K562 (cell line): ENCODE measurements around the gene IRGQ.

Experiments
- BRCA1 ChIP-seq, 2 experiments: fragments of 450-650 bp in 1 of 2; sonication (generic) in 1 of 2; formaldehyde crosslinking in 1 of 2; IDR thresholded peaks; 2 replicates each; pipeline versions ENCODE4 v1.5.0 to v1.6.1; 2017 to 2020; ENCODE audit warnings: mild to moderate bottlenecking in 1 of 2, missing genetic modification reagents in 1 of 2
- ELK1 ChIP-seq: sonication (generic); formaldehyde crosslinking; IDR thresholded peaks from 2 replicates; pipeline ENCODE4 v1.8.1; 2022; ENCODE audit warnings: missing genetic modification reagents
- FOXJ3 ChIP-seq: sonication (generic); formaldehyde crosslinking; IDR thresholded peaks from 2 replicates; pipeline ENCODE4 v1.4.0; 2020; ENCODE audit warnings: mild to moderate bottlenecking, missing genetic modification reagents
- RAD21 ChIP-seq, 2 experiments: fragments of 250-450 bp in 1 of 2; fragments of 450-650 bp in 1 of 2; sonication (Bioruptor Pico) in 1 of 2; formaldehyde crosslinking in 1 of 2; IDR thresholded peaks in 1 of 2; conservative IDR thresholded peaks in 1 of 2; 2 replicates each; pipeline versions ENCODE4 v1.4.0 to v1.8.0; 2020 to 2022; ENCODE audit warnings: mild to moderate bottlenecking in 2 of 2, moderate library complexity in 1 of 2
- SIRT6 ChIP-seq: IDR thresholded peaks from one replicate; pipeline ENCODE4 v1.6.1; 2012; ENCODE audit warnings: low read depth, mild to moderate bottlenecking, control low read depth, inconsistent platforms, low read length, moderate library complexity
- ZFP91 ChIP-seq: sonication (generic); formaldehyde crosslinking; IDR thresholded peaks from 2 replicates; pipeline ENCODE4 v1.8.0; 2022; ENCODE audit warnings: mild to moderate bottlenecking, missing genetic modification reagents
- ZNF445 ChIP-seq: fragments of 250-450 bp; sonication (Bioruptor Pico); IDR thresholded peaks from 2 replicates; pipeline ENCODE4 v1.4.0; 2020; ENCODE audit warnings: low read depth, mild to moderate bottlenecking, moderate library complexity
- ZNF644 ChIP-seq: fragments of 200-800 bp; sonication (Bioruptor generic); IDR thresholded peaks from 2 replicates; pipeline ENCODE4 v1.6.1; 2016; ENCODE audit warnings: low read depth, missing genetic modification characterization, missing compliant biosample characterization
- TF ChIP-seq, protein P1 (sequence below): sonication (generic); formaldehyde crosslinking; IDR thresholded peaks from 2 replicates; pipeline ENCODE4 v1.9.0; 2022; ENCODE audit warnings: mild to moderate bottlenecking, missing genetic modification reagents
- TF ChIP-seq, protein P2 (sequence below): fragments of 250-450 bp; sonication (Bioruptor Pico); IDR thresholded peaks from 2 replicates; pipeline ENCODE4 v1.5.0; 2021

DNA sequence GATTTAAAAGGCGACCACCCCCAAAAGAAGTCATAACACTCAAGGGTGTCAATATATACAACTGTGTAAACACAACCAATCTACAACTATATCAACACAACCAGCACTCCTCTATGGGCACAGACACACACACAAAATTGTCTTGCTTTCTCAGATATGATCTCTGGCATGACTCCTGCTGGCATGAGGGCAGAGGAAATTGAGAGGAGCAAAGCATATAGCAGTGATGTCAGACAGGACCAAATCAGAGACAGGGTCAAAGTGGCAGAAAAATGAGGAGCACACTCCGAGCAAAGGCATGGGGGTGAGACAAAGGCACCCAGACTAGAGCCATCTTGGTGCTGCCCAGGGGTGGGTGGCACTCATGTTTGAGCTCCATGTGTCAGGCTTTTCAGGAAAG is 9.6 kb downstream of the IRGQ start:
- TF ChIP-seq, protein P1, sequence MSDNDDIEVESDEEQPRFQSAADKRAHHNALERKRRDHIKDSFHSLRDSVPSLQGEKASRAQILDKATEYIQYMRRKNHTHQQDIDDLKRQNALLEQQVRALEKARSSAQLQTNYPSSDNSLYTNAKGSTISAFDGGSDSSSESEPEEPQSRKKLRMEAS (CRISPR knock-in tag), result no peak
- no peak for TF ChIP-seq RAD21 (CRISPR knock-in tag; conservative IDR thresholded peaks at IDR 0.05 in 1 of 2, IDR thresholded peaks at IDR 0.05 in 1 of 2)
- TF ChIP-seq, protein P2, sequence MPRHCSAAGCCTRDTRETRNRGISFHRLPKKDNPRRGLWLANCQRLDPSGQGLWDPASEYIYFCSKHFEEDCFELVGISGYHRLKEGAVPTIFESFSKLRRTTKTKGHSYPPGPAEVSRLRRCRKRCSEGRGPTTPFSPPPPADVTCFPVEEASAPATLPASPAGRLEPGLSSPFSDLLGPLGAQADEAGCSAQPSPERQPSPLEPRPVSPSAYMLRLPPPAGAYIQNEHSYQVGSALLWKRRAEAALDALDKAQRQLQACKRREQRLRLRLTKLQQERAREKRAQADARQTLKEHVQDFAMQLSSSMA, result no peak
- no peak for TF ChIP-seq ELK1
- TF ChIP-seq SIRT6, result no peak
- TF ChIP-seq ZNF445 (CRISPR knock-in tag), result no peak
- TF ChIP-seq FOXJ3 (CRISPR knock-in tag), result no peak
- TF ChIP-seq ZNF644 (tag), result no peak
- TF ChIP-seq ZFP91 (CRISPR knock-in tag), result no peak
- no peak for TF ChIP-seq BRCA1 (IDR thresholded peaks at IDR 0.05)
- no peak for TF ChIP-seq BRCA1 (CRISPR knock-in tag; IDR thresholded peaks at IDR 0.05)
